Heart right ventricle (tissue), 16 donors: ENCODE results near the gene NRXN2. TPM values are rescaled to one million over a fixed set of nuclear protein-coding genes. Genes with fewer than 3 reads are reported as not detected.

Source experiments
- ATAC-seq, 8 donors: fragments of 200-7000 bp; cut with Tn5 transposase; one replicate each; pipeline ENCODE4 v1.9.1; 2020; ENCODE audit warnings: mild to moderate bottlenecking in 8 of 8, moderate library complexity in 8 of 8, moderate number of reproducible peaks in 1 of 8
- DNase-seq, 2 donors: peaks; one replicate each; pipeline ENCODE4 v3.0.0-alpha.2; 2020
- H3K27ac ChIP-seq, 10 donors: fragments of 200-600 bp; sonication (generic) in 2 of 10; one replicate each; pipeline versions ENCODE4 v1.5.0 to v1.8.0; 2020 to 2022; ENCODE audit warnings: mild to moderate bottlenecking in 3 of 10
- H3K27me3 ChIP-seq, 7 donors: fragments of 200-600 bp; one replicate each; pipeline ENCODE4 v1.8.0; 2021 to 2022; ENCODE audit warnings: mild to moderate bottlenecking in 2 of 7
- H3K36me3 ChIP-seq, 9 donors: fragments of 200-600 bp; sonication (generic) in 1 of 9; one replicate each; pipeline versions ENCODE4 v1.5.0 to v1.8.0; 2020 to 2022; ENCODE audit warnings: mild to moderate bottlenecking in 2 of 9
- H3K4me1 ChIP-seq, 9 donors: fragments of 200-600 bp; sonication (generic) in 1 of 9; one replicate each; pipeline versions ENCODE4 v1.5.0 to v1.8.0; 2020 to 2022; ENCODE audit warnings: mild to moderate bottlenecking in 4 of 9
- H3K4me3 ChIP-seq, 10 donors: fragments of 200-600 bp; sonication (generic) in 2 of 10; one replicate each; pipeline versions ENCODE4 v1.5.0 to v1.8.0; 2020 to 2022; ENCODE audit warnings: mild to moderate bottlenecking in 7 of 10, moderate library complexity in 2 of 10
- H3K9me3 ChIP-seq, 11 donors: fragments of 200-600 bp in 10 of 11; sonication (generic) in 2 of 11; one replicate each; pipeline versions ENCODE4 v1.5.0 to v1.8.0; 2013 to 2022; ENCODE audit warnings: mild to moderate bottlenecking in 2 of 11, control low read depth in 1 of 11, moderate library complexity in 1 of 11
- WGBS, 2 donors: extraction: QIAGEN DNeasy Blood & Tissue Kit; methylation state at CpG; one replicate each; pipeline ENCODE4 v1.1.7; 2013; ENCODE audit warnings: inconsistent platforms in 1 of 2; 5-methylcytosine and 5-hydroxymethylcytosine counted together
- intact Hi-C, 10 donors: fragments of 100-400 bp; cut with DNase I; formaldehyde crosslinking; loops; one replicate each; pipeline versions ENCODE4 v1.11.1 to v1.14.2; 2022
- polyA plus RNA-seq, 2 donors: library from polyadenylated mRNA; stranded (reverse); fragments of 200-250 nt; gene quantifications; one replicate each; pipeline ENCODE4 v1.2.3, GENCODE V29; 2013
- total RNA-seq, 10 donors: library from RNA; stranded (reverse); fragmentation: NEBNext Ultra II Directional in 3 of 10; extraction: Animal tissue kit (Norgen Biotek cat#: 25700) in 3 of 10; gene quantifications; one replicate each; pipeline versions ENCODE4 v1.2.1 to v1.2.4, GENCODE V29; 2021 to 2023
- TF ChIP-seq, protein P1 (sequence below), 9 donors: fragments of 200-600 bp; sonication (generic) in 2 of 9; IDR thresholded peaks; one replicate each; pipeline versions ENCODE4 v1.5.0 to v1.8.0; 2021 to 2022; ENCODE audit warnings: antibody characterized with exemption in 9 of 9, mild to moderate bottlenecking in 5 of 9, moderate library complexity in 1 of 9
- donor health status: Arrhythmogenic right ventricular cardiomyopathy.
- donor health status: ischemic (EF 13 %, LVEDD 7.1; RV severe dilation, severe dysfunction).
- donor health status: healthy with polysubstance abuse.
- donor health status: DM: no; HTN: yes; CAD: no.
- donor health status: DM: no; HTN: no; CAD: no.
- donor health status: ischemic (EF 25% LVEDD 6.9; RV normal size, moderate dysfunction).
- donor health status: ischemic (EF 25% LVEDD 5.7; RV mildly dilated, moderate dysfunction).
- donor health status: healthy.
- donor health status: DM: yes; HTN: yes; CAD: no.
- donor health status: Ischemic cardiomyopathy.
- donor health status: ischemic (EF 35%, LVEDD 5.7; RV mildly dilated, moderate dysfunction).
- donor health status: nonischemic (EF 11% LVEDD 7.7; RV severe dilation, severe dysfunction).
- donor health status: DM: yes; HTN: yes; CAD: no.
- donor health status: PGD.
- donor health status: ischemic (EF 29% LVEDD 5.4; RV normal size, mild dysfunction).
- donor health status: nonischemic (EF 23%, LVEDD 6.1; RV moderate dilation, normal function).

NRXN2 gene
- total and polyA plus RNA-seq, 12 donors: 0.45 to 5.5 (median 1.4) TPM

- H3K27me3 ChIP-seq: peaks cover 0 to 5% (median 0%) of the 10 kb centered on the region in 7 donors
- no peak for DNase-seq
- no peak overlapping the region for H3K4me3 ChIP-seq
- H3K36me3 ChIP-seq: no peaks in the 10 kb centered on the region
- no peak for ATAC-seq
- peaks cover 0 to 3% (median 0%) of the 10 kb centered on the region in 11 donors for H3K9me3 ChIP-seq
- TF ChIP-seq, protein P1, sequence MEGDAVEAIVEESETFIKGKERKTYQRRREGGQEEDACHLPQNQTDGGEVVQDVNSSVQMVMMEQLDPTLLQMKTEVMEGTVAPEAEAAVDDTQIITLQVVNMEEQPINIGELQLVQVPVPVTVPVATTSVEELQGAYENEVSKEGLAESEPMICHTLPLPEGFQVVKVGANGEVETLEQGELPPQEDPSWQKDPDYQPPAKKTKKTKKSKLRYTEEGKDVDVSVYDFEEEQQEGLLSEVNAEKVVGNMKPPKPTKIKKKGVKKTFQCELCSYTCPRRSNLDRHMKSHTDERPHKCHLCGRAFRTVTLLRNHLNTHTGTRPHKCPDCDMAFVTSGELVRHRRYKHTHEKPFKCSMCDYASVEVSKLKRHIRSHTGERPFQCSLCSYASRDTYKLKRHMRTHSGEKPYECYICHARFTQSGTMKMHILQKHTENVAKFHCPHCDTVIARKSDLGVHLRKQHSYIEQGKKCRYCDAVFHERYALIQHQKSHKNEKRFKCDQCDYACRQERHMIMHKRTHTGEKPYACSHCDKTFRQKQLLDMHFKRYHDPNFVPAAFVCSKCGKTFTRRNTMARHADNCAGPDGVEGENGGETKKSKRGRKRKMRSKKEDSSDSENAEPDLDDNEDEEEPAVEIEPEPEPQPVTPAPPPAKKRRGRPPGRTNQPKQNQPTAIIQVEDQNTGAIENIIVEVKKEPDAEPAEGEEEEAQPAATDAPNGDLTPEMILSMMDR (IDR thresholded peaks at IDR 0.05): no peak
- H3K27ac ChIP-seq: no peak overlapping the region
- intact Hi-C loops: no loop called here
- WGBS, 2 donors: 87 to 91% methylated on average over 14 of the region's 14 CpGs
- H3K4me1 ChIP-seq: no peaks in the 10 kb centered on the region
These were observed 128.6 kb downstream of the NRXN2 start for GRCh38 chr11:64594159-64594939.

DNA sequence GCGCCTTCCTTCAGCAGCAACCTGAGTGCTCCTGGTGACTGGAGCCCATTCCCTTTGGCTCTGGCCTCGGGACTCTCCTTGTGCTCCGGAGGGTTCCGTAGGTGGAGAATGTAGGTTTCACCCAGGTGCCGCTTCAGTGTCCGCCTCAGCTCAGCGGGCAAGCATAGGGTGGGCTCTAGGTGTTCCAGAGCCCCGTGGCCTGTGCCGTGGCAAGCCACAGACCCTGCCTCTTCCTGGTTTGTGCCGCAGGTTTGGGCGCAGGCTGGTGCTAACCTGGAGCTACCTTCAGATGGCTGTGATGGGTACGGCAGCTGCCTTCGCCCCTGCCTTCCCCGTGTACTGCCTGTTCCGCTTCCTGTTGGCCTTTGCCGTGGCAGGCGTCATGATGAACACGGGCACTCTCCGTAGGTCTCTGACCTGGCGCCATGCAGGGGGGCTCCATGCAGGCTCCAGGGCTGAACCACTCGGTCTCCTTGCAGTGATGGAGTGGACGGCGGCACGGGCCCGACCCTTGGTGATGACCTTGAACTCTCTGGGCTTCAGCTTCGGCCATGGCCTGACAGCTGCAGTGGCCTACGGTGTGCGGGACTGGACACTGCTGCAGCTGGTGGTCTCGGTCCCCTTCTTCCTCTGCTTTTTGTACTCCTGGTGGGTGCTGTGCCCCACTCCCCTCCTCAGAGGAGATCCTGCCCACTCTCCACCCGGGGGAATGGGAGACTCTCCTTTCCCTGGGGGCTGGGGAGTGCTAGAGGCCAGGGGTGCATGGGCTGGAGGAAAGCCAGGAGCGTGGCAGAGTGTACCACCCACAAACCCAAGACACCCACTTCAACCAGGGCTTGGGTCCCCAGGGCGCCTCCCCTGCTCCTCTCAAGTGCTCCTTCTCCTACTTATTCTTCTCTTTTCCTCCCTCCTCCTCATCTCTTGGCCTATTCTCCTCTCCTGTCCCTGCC lies 129.6 kb downstream of the NRXN2 start:
- Histone ChIP-seq H3K4me3 (no peak overlapping the region), H3K9me3 (peaks cover 0 to 12% (median 9%) of the 10 kb centered on the region in 11 donors), H3K27ac (no peak overlapping the region), H3K4me1 (no peaks in the 10 kb centered on the region), H3K27me3 (peaks cover 0 to 5% (median 0%) of the 10 kb centered on the region in 7 donors), H3K36me3 (no peaks in the 10 kb centered on the region)
- TF ChIP-seq, protein P1 (IDR thresholded peaks at IDR 0.05): no peak
- ATAC-seq: peak in 1 of 8 donors; percentile 19
- DNase-seq: no peak
- WGBS, 2 donors: 87 to 88% methylated on average over 32 of the region's 32 CpGs
- intact Hi-C loops: no loop called here

- peaks cover 0 to 4% (median 0%) of the 10 kb centered on the region in 7 donors for H3K27me3 ChIP-seq
- intact Hi-C loops: no loop called here
- no peak overlapping the region for H3K4me3 ChIP-seq
- H3K9me3 ChIP-seq: peaks cover 0 to 19% (median 9%) of the 10 kb centered on the region in 11 donors
- H3K27ac ChIP-seq: no peak overlapping the region
- DNase-seq: no peak
- ATAC-seq: no peak
- H3K4me1 ChIP-seq: no peaks in the 10 kb centered on the region
- TF ChIP-seq, protein P1 (IDR thresholded peaks at IDR 0.05): no peak
- WGBS, 2 donors: 82 to 88% methylated on average over 9 of the region's 9 CpGs
- H3K36me3 ChIP-seq: no peaks in the 10 kb centered on the region
These were observed 130.3 kb downstream of the NRXN2 start for GRCh38 chr11:64592656-64593055.

DNA sequence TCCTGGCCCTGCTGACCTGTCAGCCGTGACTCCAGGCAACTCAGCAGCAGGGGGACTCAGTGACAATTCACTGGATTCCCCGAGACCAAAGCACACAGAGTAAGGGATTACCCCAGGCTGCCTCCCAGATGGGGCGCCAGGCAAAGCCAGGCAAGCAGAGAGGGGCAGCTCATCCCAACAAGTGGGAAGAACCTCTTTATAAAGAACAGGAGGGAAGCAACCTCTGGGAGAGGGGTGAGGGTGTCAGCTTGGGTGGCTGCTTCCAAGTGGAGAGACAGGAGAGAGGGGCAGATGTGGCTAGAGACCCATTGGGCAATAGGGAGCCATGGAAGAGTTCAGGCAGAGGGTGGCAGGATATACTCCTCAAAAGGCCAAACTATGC lies 130.8 kb downstream of the NRXN2 start:
- WGBS, 2 donors: 74 to 75% methylated on average over 3 of the region's 3 CpGs
- intact Hi-C loops: no loop called here
- ATAC-seq: no peak
- Histone ChIP-seq H3K4me1 (no peaks in the 10 kb centered on the region), H3K9me3 (peaks cover 0 to 23% (median 9%) of the 10 kb centered on the region in 11 donors), H3K27me3 (peaks cover 0 to 4% (median 0%) of the 10 kb centered on the region in 7 donors), H3K36me3 (no peaks in the 10 kb centered on the region), H3K27ac (no peak overlapping the region), H3K4me3 (no peak overlapping the region)
- no peak for DNase-seq
- TF ChIP-seq, protein P1 (IDR thresholded peaks at IDR 0.05): no peak
